Heart right ventricle (tissue), 16 donors: ENCODE measurements around the gene CHD9NB. TPM values are rescaled to one million over a fixed set of nuclear protein-coding genes. Genes with fewer than 3 reads are reported as not detected.

Experiments
- ATAC-seq, 8 donors: fragments of 200-7000 bp; cut with Tn5 transposase; one replicate each; pipeline ENCODE4 v1.9.1; 2020; ENCODE audit warnings: mild to moderate bottlenecking in 8 of 8, moderate library complexity in 8 of 8, moderate number of reproducible peaks in 1 of 8
- DNase-seq, 2 donors: peaks; one replicate each; pipeline ENCODE4 v3.0.0-alpha.2; 2020
- H3K27ac ChIP-seq, 10 donors: fragments of 200-600 bp; sonication (generic) in 2 of 10; one replicate each; pipeline versions ENCODE4 v1.5.0 to v1.8.0; 2020 to 2022; ENCODE audit warnings: mild to moderate bottlenecking in 3 of 10
- H3K27me3 ChIP-seq, 7 donors: fragments of 200-600 bp; one replicate each; pipeline ENCODE4 v1.8.0; 2021 to 2022; ENCODE audit warnings: mild to moderate bottlenecking in 2 of 7
- H3K36me3 ChIP-seq, 9 donors: fragments of 200-600 bp; sonication (generic) in 1 of 9; one replicate each; pipeline versions ENCODE4 v1.5.0 to v1.8.0; 2020 to 2022; ENCODE audit warnings: mild to moderate bottlenecking in 2 of 9
- H3K4me1 ChIP-seq, 9 donors: fragments of 200-600 bp; sonication (generic) in 1 of 9; one replicate each; pipeline versions ENCODE4 v1.5.0 to v1.8.0; 2020 to 2022; ENCODE audit warnings: mild to moderate bottlenecking in 4 of 9
- H3K4me3 ChIP-seq, 10 donors: fragments of 200-600 bp; sonication (generic) in 2 of 10; one replicate each; pipeline versions ENCODE4 v1.5.0 to v1.8.0; 2020 to 2022; ENCODE audit warnings: mild to moderate bottlenecking in 7 of 10, moderate library complexity in 2 of 10
- H3K9me3 ChIP-seq, 11 donors: fragments of 200-600 bp in 10 of 11; sonication (generic) in 2 of 11; one replicate each; pipeline versions ENCODE4 v1.5.0 to v1.8.0; 2013 to 2022; ENCODE audit warnings: mild to moderate bottlenecking in 2 of 11, control low read depth in 1 of 11, moderate library complexity in 1 of 11
- CTCF ChIP-seq, 9 donors: fragments of 200-600 bp; sonication (generic) in 2 of 9; IDR thresholded peaks; one replicate each; pipeline versions ENCODE4 v1.5.0 to v1.8.0; 2021 to 2022; ENCODE audit warnings: antibody characterized with exemption in 9 of 9, mild to moderate bottlenecking in 5 of 9, moderate library complexity in 1 of 9
- WGBS, 2 donors: extraction: QIAGEN DNeasy Blood & Tissue Kit; methylation state at CpG; one replicate each; pipeline ENCODE4 v1.1.7; 2013; ENCODE audit warnings: inconsistent platforms in 1 of 2; 5-methylcytosine and 5-hydroxymethylcytosine counted together
- intact Hi-C, 10 donors: fragments of 100-400 bp; cut with DNase I; formaldehyde crosslinking; loops; one replicate each; pipeline versions ENCODE4 v1.11.1 to v1.14.2; 2022
- polyA plus RNA-seq, 2 donors: library from polyadenylated mRNA; stranded (reverse); fragments of 200-250 nt; gene quantifications; one replicate each; pipeline ENCODE4 v1.2.3, GENCODE V29; 2013
- total RNA-seq, 10 donors: library from RNA; stranded (reverse); fragmentation: NEBNext Ultra II Directional in 3 of 10; extraction: Animal tissue kit (Norgen Biotek cat#: 25700) in 3 of 10; gene quantifications; one replicate each; pipeline versions ENCODE4 v1.2.1 to v1.2.4, GENCODE V29; 2021 to 2023
- donor health status: Arrhythmogenic right ventricular cardiomyopathy.
- donor health status: ischemic (EF 13 %, LVEDD 7.1; RV severe dilation, severe dysfunction).
- donor health status: healthy with polysubstance abuse.
- donor health status: DM: no; HTN: yes; CAD: no.
- donor health status: DM: no; HTN: no; CAD: no.
- donor health status: ischemic (EF 25% LVEDD 6.9; RV normal size, moderate dysfunction).
- donor health status: ischemic (EF 25% LVEDD 5.7; RV mildly dilated, moderate dysfunction).
- donor health status: healthy.
- donor health status: DM: yes; HTN: yes; CAD: no.
- donor health status: Ischemic cardiomyopathy.
- donor health status: ischemic (EF 35%, LVEDD 5.7; RV mildly dilated, moderate dysfunction).
- donor health status: nonischemic (EF 11% LVEDD 7.7; RV severe dilation, severe dysfunction).
- donor health status: DM: yes; HTN: yes; CAD: no.
- donor health status: PGD.
- donor health status: ischemic (EF 29% LVEDD 5.4; RV normal size, mild dysfunction).
- donor health status: nonischemic (EF 23%, LVEDD 6.1; RV moderate dilation, normal function).

Gene CHD9NB
- total and polyA plus RNA-seq, 12 donors: 0.17 to 1.5 (median 0.51) TPM; not detected in 2

DNA sequence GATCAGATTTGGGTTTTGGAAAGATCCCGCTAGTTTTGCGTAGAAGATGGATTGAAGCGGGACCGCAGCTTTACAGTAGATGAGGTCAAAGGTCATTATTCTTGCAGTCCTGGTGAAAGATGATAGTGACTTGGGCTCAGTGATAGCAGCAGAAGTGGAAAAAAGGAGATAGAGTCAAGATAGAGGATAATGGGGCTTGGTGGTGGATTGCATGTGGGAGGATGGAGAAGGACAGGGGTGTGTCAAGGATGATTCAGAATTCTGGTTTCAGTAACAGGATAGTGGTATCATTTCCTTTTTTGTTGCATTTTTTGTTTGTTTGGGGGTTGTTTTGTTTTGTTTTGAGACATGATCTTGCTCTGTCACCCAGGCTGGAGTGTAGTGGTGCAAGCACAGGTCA is 28.7 kb downstream of the CHD9NB start:
- intact Hi-C loops: loop anchor here in 8 of 10 donors (5.0 to 10.0 kb wide), 5 partner anchors 832 to 957 kb away; no protein-coding TSS in a partner anchor
- 95 to 96% methylated on average over 4 of the region's 4 CpGs for WGBS, 2 donors
- ATAC-seq (no peak), DNase-seq (no peak)
- Histone ChIP-seq H3K4me1 (no peaks in the 10 kb centered on the region), H3K36me3 (no peaks in the 10 kb centered on the region), H3K27ac (no peak overlapping the region), H3K4me3 (no peak overlapping the region), H3K9me3 (no peaks in the 10 kb centered on the region), H3K27me3 (no peaks in the 10 kb centered on the region)
- TF ChIP-seq CTCF (IDR thresholded peaks at IDR 0.05): no peak

DNA sequence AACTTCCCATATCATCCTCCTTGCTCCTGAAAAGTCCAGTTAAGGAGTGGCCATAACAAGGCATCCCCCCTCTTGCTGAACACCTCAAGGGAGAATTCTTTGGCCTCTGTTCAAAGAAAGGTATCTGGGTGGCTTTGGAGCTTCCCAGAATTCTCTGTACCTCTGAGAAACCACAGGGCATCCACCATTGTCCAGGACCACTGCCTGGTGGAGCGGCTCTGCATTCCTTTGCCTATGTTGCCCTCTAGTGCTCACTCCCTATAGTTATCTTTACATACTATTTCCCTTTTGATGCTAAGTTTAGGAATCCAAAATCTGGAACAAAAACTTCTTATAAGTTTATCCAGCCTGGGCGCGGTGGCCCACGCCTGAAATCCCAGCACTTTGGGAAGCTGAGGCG is 30.3 kb downstream of the CHD9NB start:
- Histone ChIP-seq H3K4me1 (no peaks in the 10 kb centered on the region), H3K27me3 (no peaks in the 10 kb centered on the region), H3K9me3 (no peaks in the 10 kb centered on the region), H3K4me3 (no peak overlapping the region), H3K27ac (no peak overlapping the region), H3K36me3 (no peaks in the 10 kb centered on the region)
- DNase-seq: peak in 1 of 2 donors; percentile 40
- intact Hi-C loops: loop anchor here in 8 of 10 donors (2.0 to 10.0 kb wide), 6 partner anchors 830 to 955 kb away; no protein-coding TSS in a partner anchor
- peak in 6 of 8 donors; percentile 55 to 77 (median 60) for ATAC-seq
- peak; percentile 26 to 69 (median 58) for TF ChIP-seq CTCF (IDR thresholded peaks at IDR 0.05)
- WGBS, 2 donors: 5 to 7% methylated on average over 5 of the region's 5 CpGs

DNA sequence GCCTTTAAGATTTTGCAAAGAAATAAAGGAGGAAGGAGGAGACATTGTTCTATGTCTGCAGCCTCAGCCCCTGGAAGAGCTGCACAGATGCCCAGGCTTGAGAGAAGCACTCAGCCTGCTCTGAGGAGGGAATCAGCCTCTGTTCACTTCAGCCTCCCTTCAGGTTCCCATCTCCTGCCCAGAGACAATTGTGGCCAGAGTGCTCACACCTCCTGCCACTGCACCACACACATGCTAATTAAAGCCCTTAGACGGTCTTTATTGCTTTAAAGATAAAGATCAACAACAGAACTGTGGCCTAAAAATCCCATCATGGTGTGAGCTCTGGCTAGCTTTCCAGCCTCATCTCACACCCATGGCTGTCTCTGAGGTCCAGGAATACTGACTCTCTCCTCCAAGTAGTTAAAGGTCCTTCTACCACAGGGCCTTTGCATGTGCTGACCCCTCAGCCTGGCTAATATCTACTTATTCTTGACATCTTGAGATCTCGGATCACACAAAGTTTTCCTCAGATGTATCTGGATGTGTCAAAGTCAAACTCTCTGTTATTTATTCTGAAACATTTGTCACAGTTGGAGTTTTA is 33.8 kb downstream of the CHD9NB start:
- ATAC-seq: no peak
- no peak for TF ChIP-seq CTCF (IDR thresholded peaks at IDR 0.05)
- intact Hi-C loops: no loop called here
- Histone ChIP-seq H3K4me1 (peaks cover 0 to 5% (median 0%) of the 10 kb centered on the region in 9 donors), H3K27ac (no peak overlapping the region), H3K9me3 (no peaks in the 10 kb centered on the region), H3K36me3 (no peaks in the 10 kb centered on the region), H3K4me3 (no peak overlapping the region), H3K27me3 (peaks cover 0 to 3% (median 0%) of the 10 kb centered on the region in 7 donors)
- no peak for DNase-seq
- 84 to 87% methylated on average over 2 of the region's 2 CpGs for WGBS, 2 donors

- ATAC-seq: no peak
- 18 to 26% methylated on average over 4 of the region's 4 CpGs for WGBS, 2 donors
These were observed 38.4 kb downstream of the CHD9NB start for GRCh38 chr16:53014287-53014686.

More at GRCh38 chr16:53014287-53014686, 38.4 kb downstream of the CHD9NB start:
- no peak overlapping the region for H3K27ac ChIP-seq
- intact Hi-C loops: no loop called here
- H3K9me3 ChIP-seq: no peaks in the 10 kb centered on the region
- TF ChIP-seq CTCF (IDR thresholded peaks at IDR 0.05): no peak
- no peak overlapping the region for H3K4me3 ChIP-seq
- DNase-seq: no peak
- H3K36me3 ChIP-seq: no peaks in the 10 kb centered on the region
- peaks cover 0 to 5% (median 0%) of the 10 kb centered on the region in 9 donors for H3K4me1 ChIP-seq
- peaks cover 0 to 9% (median 0%) of the 10 kb centered on the region in 7 donors for H3K27me3 ChIP-seq
